Heart right ventricle (tissue), 16 donors: Measurements from ENCODE around the gene INTU. TPM values are rescaled to one million over a fixed set of nuclear protein-coding genes. Genes with fewer than 3 reads are reported as not detected.

ENCODE experiments used
- ATAC-seq, 8 donors: fragments of 200-7000 bp; cut with Tn5 transposase; one replicate each; pipeline ENCODE4 v1.9.1; 2020; ENCODE audit warnings: mild to moderate bottlenecking in 8 of 8, moderate library complexity in 8 of 8, moderate number of reproducible peaks in 1 of 8
- DNase-seq, 2 donors: peaks; one replicate each; pipeline ENCODE4 v3.0.0-alpha.2; 2020
- H3K27ac ChIP-seq, 10 donors: fragments of 200-600 bp; sonication (generic) in 2 of 10; one replicate each; pipeline versions ENCODE4 v1.5.0 to v1.8.0; 2020 to 2022; ENCODE audit warnings: mild to moderate bottlenecking in 3 of 10
- H3K27me3 ChIP-seq, 7 donors: fragments of 200-600 bp; one replicate each; pipeline ENCODE4 v1.8.0; 2021 to 2022; ENCODE audit warnings: mild to moderate bottlenecking in 2 of 7
- H3K36me3 ChIP-seq, 9 donors: fragments of 200-600 bp; sonication (generic) in 1 of 9; one replicate each; pipeline versions ENCODE4 v1.5.0 to v1.8.0; 2020 to 2022; ENCODE audit warnings: mild to moderate bottlenecking in 2 of 9
- H3K4me1 ChIP-seq, 9 donors: fragments of 200-600 bp; sonication (generic) in 1 of 9; one replicate each; pipeline versions ENCODE4 v1.5.0 to v1.8.0; 2020 to 2022; ENCODE audit warnings: mild to moderate bottlenecking in 4 of 9
- H3K4me3 ChIP-seq, 10 donors: fragments of 200-600 bp; sonication (generic) in 2 of 10; one replicate each; pipeline versions ENCODE4 v1.5.0 to v1.8.0; 2020 to 2022; ENCODE audit warnings: mild to moderate bottlenecking in 7 of 10, moderate library complexity in 2 of 10
- H3K9me3 ChIP-seq, 11 donors: fragments of 200-600 bp in 10 of 11; sonication (generic) in 2 of 11; one replicate each; pipeline versions ENCODE4 v1.5.0 to v1.8.0; 2013 to 2022; ENCODE audit warnings: mild to moderate bottlenecking in 2 of 11, control low read depth in 1 of 11, moderate library complexity in 1 of 11
- WGBS, 2 donors: extraction: QIAGEN DNeasy Blood & Tissue Kit; methylation state at CpG; one replicate each; pipeline ENCODE4 v1.1.7; 2013; ENCODE audit warnings: inconsistent platforms in 1 of 2; 5-methylcytosine and 5-hydroxymethylcytosine counted together
- intact Hi-C, 10 donors: fragments of 100-400 bp; cut with DNase I; formaldehyde crosslinking; loops; one replicate each; pipeline versions ENCODE4 v1.11.1 to v1.14.2; 2022
- polyA plus RNA-seq, 2 donors: library from polyadenylated mRNA; stranded (reverse); fragments of 200-250 nt; gene quantifications; one replicate each; pipeline ENCODE4 v1.2.3, GENCODE V29; 2013
- total RNA-seq, 10 donors: library from RNA; stranded (reverse); fragmentation: NEBNext Ultra II Directional in 3 of 10; extraction: Animal tissue kit (Norgen Biotek cat#: 25700) in 3 of 10; gene quantifications; one replicate each; pipeline versions ENCODE4 v1.2.1 to v1.2.4, GENCODE V29; 2021 to 2023
- TF ChIP-seq, protein P1 (sequence below), 9 donors: fragments of 200-600 bp; sonication (generic) in 2 of 9; IDR thresholded peaks; one replicate each; pipeline versions ENCODE4 v1.5.0 to v1.8.0; 2021 to 2022; ENCODE audit warnings: antibody characterized with exemption in 9 of 9, mild to moderate bottlenecking in 5 of 9, moderate library complexity in 1 of 9
- donor health status: Arrhythmogenic right ventricular cardiomyopathy.
- donor health status: ischemic (EF 13 %, LVEDD 7.1; RV severe dilation, severe dysfunction).
- donor health status: healthy with polysubstance abuse.
- donor health status: DM: no; HTN: yes; CAD: no.
- donor health status: DM: no; HTN: no; CAD: no.
- donor health status: ischemic (EF 25% LVEDD 6.9; RV normal size, moderate dysfunction).
- donor health status: ischemic (EF 25% LVEDD 5.7; RV mildly dilated, moderate dysfunction).
- donor health status: healthy.
- donor health status: DM: yes; HTN: yes; CAD: no.
- donor health status: Ischemic cardiomyopathy.
- donor health status: ischemic (EF 35%, LVEDD 5.7; RV mildly dilated, moderate dysfunction).
- donor health status: nonischemic (EF 11% LVEDD 7.7; RV severe dilation, severe dysfunction).
- donor health status: DM: yes; HTN: yes; CAD: no.
- donor health status: PGD.
- donor health status: ischemic (EF 29% LVEDD 5.4; RV normal size, mild dysfunction).
- donor health status: nonischemic (EF 23%, LVEDD 6.1; RV moderate dilation, normal function).

INTU gene
- total and polyA plus RNA-seq, 12 donors = 1.3 to 8.9 (median 4.5) TPM

DNA sequence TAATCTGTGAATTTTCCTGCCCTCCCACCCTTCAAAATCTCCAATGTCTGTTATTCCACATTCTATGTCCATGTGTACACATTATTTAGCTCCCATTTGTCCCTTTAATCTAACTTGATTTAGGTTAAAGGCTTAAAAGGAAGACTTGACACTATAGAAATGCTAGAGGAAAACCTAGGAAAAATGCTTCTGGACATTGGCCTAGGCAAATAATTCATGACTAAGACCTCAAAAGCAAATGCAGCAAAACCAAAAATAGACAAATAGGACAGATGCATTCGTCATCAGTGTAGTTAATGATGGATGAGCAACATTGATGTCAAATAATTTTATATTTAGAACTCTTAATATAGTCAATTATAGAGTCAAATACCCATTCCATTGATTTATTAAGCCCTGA lies 36.9 kb downstream of the INTU start:
- Histone ChIP-seq H3K27me3 (no peaks in the 10 kb centered on the region), H3K4me3 (no peak overlapping the region), H3K9me3 (no peaks in the 10 kb centered on the region), H3K36me3 (peaks cover 0 to 4% (median 0%) of the 10 kb centered on the region in 9 donors), H3K27ac (no peak overlapping the region), H3K4me1 (no peaks in the 10 kb centered on the region)
- no peak for ATAC-seq
- TF ChIP-seq, protein P1, sequence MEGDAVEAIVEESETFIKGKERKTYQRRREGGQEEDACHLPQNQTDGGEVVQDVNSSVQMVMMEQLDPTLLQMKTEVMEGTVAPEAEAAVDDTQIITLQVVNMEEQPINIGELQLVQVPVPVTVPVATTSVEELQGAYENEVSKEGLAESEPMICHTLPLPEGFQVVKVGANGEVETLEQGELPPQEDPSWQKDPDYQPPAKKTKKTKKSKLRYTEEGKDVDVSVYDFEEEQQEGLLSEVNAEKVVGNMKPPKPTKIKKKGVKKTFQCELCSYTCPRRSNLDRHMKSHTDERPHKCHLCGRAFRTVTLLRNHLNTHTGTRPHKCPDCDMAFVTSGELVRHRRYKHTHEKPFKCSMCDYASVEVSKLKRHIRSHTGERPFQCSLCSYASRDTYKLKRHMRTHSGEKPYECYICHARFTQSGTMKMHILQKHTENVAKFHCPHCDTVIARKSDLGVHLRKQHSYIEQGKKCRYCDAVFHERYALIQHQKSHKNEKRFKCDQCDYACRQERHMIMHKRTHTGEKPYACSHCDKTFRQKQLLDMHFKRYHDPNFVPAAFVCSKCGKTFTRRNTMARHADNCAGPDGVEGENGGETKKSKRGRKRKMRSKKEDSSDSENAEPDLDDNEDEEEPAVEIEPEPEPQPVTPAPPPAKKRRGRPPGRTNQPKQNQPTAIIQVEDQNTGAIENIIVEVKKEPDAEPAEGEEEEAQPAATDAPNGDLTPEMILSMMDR (IDR thresholded peaks at IDR 0.05) = no peak
- WGBS, 2 donors = 80 to 88% methylated on average over 1 of the region's 1 CpG
- DNase-seq = no peak
- intact Hi-C loops = loop anchor here in 1 of 10 donors (5.0 kb wide), 1 partner anchor 122 kb away; no protein-coding TSS in a partner anchor

DNA sequence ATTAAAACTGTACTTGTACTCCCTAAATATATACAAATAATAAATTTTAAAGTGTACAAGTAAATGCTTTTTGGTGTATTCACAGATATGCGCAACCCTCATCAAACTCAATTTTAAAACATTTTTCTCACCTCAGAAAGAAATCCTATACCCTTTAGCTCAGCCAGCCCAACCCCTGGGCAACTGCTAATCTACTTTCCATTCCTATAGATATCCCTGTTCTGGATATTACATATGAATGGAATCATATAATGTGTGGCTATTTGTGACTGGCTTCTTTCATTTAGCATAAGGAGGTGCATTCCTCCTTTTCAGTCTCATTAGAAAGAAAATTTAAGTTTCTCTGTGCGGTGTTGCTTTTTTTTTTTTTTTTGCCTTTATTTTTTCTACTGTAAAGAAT lies 39.4 kb downstream of the INTU start:
- Histone ChIP-seq H3K4me1 (no peaks in the 10 kb centered on the region), H3K4me3 (no peak overlapping the region), H3K27ac (no peak overlapping the region), H3K36me3 (no peaks in the 10 kb centered on the region), H3K9me3 (no peaks in the 10 kb centered on the region), H3K27me3 (no peaks in the 10 kb centered on the region)
- no peak for DNase-seq
- ATAC-seq = no peak
- TF ChIP-seq, protein P1 (IDR thresholded peaks at IDR 0.05) = no peak
- 97 to 98% methylated on average over 2 of the region's 2 CpGs for WGBS, 2 donors
- intact Hi-C loops = no loop called here

DNA sequence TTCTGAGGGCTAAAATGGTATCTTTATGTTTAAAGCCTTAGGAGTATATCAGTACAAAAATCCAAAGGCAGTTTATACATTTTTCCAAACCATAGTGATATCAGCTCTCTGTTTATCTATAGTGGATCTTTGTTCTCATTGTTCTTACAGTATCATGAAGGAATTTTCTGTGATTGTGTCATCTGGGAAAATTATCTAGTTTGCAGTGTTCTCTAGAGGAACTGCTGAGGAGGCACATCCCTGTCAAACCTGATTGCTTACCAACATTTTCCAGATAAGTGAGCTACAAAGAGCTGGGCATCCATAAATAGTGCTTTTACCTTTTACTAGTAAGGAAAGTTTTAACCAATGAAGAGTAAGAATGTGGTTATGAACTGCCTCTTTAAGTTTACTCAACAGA lies 52.5 kb downstream of the INTU start:
- ATAC-seq = no peak
- no peak for DNase-seq
- no peaks in the 10 kb centered on the region for H3K4me1 ChIP-seq
- no peaks in the 10 kb centered on the region for H3K27me3 ChIP-seq
- H3K36me3 ChIP-seq = peaks cover 0 to 24% (median 0%) of the 10 kb centered on the region in 9 donors
- TF ChIP-seq, protein P1 (IDR thresholded peaks at IDR 0.05) = no peak
- peaks cover 0 to 3% (median 0%) of the 10 kb centered on the region in 11 donors for H3K9me3 ChIP-seq
- intact Hi-C loops = no loop called here
- H3K27ac ChIP-seq = no peak overlapping the region
- H3K4me3 ChIP-seq = no peak overlapping the region

DNA sequence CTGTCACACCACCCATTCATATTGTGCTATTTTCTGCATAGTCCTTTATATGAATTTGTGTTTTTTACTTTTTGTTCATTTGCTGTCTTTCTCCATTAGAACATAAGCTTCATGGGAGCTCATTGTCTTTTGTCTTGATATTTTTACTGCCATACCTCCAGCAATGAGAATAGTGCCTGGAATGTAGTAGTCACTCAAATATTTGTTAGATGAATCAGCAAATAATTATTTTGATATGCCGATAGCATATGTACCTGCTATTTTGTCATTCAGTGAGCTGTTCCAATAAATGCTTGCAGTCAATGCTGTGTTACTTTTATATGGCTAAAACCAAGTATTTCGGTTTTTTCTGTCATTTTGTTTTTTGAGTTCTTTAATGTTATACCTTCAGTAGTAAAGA lies 53.9 kb downstream of the INTU start:
- TF ChIP-seq, protein P1 (IDR thresholded peaks at IDR 0.05) = no peak
- DNase-seq = no peak
- Histone ChIP-seq H3K4me1 (no peaks in the 10 kb centered on the region), H3K27ac (no peak overlapping the region), H3K27me3 (no peaks in the 10 kb centered on the region), H3K36me3 (peaks cover 0 to 28% (median 0%) of the 10 kb centered on the region in 9 donors), H3K9me3 (peaks cover 0 to 3% (median 0%) of the 10 kb centered on the region in 11 donors), H3K4me3 (no peak overlapping the region)
- no peak for ATAC-seq
- intact Hi-C loops = no loop called here
- 91 to 92% methylated on average over 2 of the region's 2 CpGs for WGBS, 2 donors
